Fibroblast of lung (primary cell): ENCODE data around the gene CHD5. TPM values are rescaled to one million over a fixed set of nuclear protein-coding genes. Genes with fewer than 3 reads are reported as not detected.

Source experiments
- DNase-seq, 2 donors: peaks; one replicate each; pipeline versions ENCODE4 v3.0.0 to v3.0.0-alpha.2; 2010; ENCODE audit warnings: low read depth in 2 of 2
- H2AFZ ChIP-seq: 2 replicates; pipeline ENCODE4 v1.5.1; 2012; ENCODE audit warnings: low read length, control low read depth, inconsistent platforms
- H3K27ac ChIP-seq: 2 replicates; pipeline ENCODE4 v1.5.1; 2011; ENCODE audit warnings: low read length, control low read depth; ENCODE audit not compliant: insufficient read depth
- H3K27me3 ChIP-seq: 2 replicates; pipeline ENCODE4 v1.5.1; 2011; ENCODE audit warnings: mild to moderate bottlenecking, low read length; ENCODE audit not compliant: control insufficient read depth, insufficient read depth
- H3K36me3 ChIP-seq: 2 replicates; pipeline ENCODE4 v1.5.1; 2011; ENCODE audit warnings: low read length; ENCODE audit not compliant: control insufficient read depth, insufficient read depth
- H3K4me1 ChIP-seq: 2 replicates; pipeline ENCODE4 v1.5.1; 2011; ENCODE audit warnings: low read length; ENCODE audit not compliant: control insufficient read depth, insufficient read depth; ENCODE audit errors: extremely low read depth
- H3K4me2 ChIP-seq: 2 replicates; pipeline ENCODE4 v1.5.1; 2011; ENCODE audit warnings: low read length, control low read depth; ENCODE audit not compliant: insufficient read depth; ENCODE audit errors: extremely low read depth
- H3K4me3 ChIP-seq, 4 experiments: fragments of 200-600 bp in 1 of 4; sonication (generic) in 1 of 4; replicated peaks in 1 of 4; 2 replicates each; pipeline ENCODE4 v1.5.1; 2011 to 2016; ENCODE audit warnings: low read length in 4 of 4, low read depth in 3 of 4, mild to moderate bottlenecking in 3 of 4, control low read depth in 2 of 4, inconsistent platforms in 1 of 4, mixed read lengths in 1 of 4; ENCODE audit not compliant: insufficient read depth in 1 of 4; ENCODE audit errors: control extremely low read depth in 1 of 4
- H3K79me2 ChIP-seq: 2 replicates; pipeline ENCODE4 v1.5.1; 2012; ENCODE audit warnings: mild to moderate bottlenecking, low read length, inconsistent platforms; ENCODE audit not compliant: control insufficient read depth, insufficient read depth
- H3K9ac ChIP-seq: 2 replicates; pipeline ENCODE4 v1.5.1; 2011; ENCODE audit warnings: mild to moderate bottlenecking, low read length, control low read depth; ENCODE audit not compliant: insufficient read depth
- H3K9me3 ChIP-seq: 2 replicates; pipeline ENCODE4 v1.5.1; 2012; ENCODE audit warnings: low read depth, low read length; ENCODE audit not compliant: control insufficient read depth, insufficient read depth
- H4K20me1 ChIP-seq: 2 replicates; pipeline ENCODE4 v1.5.1; 2011; ENCODE audit warnings: low read length; ENCODE audit not compliant: control insufficient read depth, insufficient read depth; ENCODE audit errors: extremely low read depth
- EZH2 ChIP-seq: IDR thresholded peaks from 2 replicates; pipeline ENCODE4 v1.5.1; 2012; ENCODE audit warnings: low read length, control low read depth, mild to moderate bottlenecking; ENCODE audit errors: missing control alignments
- polyA plus RNA-seq, 2 donors: library from polyadenylated mRNA; depleted of rRNA in 1 of 2; stranded (reverse) in 1 of 2; unstranded in 1 of 2; fragments of >200 nt; gene quantifications; 2 replicates each; pipeline ENCODE4 v1.2.1, GENCODE V29; 2011 to 2012; ENCODE audit warnings: missing spikeins in 1 of 2
- total RNA-seq: library from RNA; depleted of rRNA; stranded (reverse); fragments of >200 nt; gene quantifications from 2 replicates; pipeline ENCODE4 v1.2.1, GENCODE V29; 2014
- TF ChIP-seq, protein P1 (sequence below), 2 donors: IDR thresholded peaks in 1 of 2; conservative IDR thresholded peaks in 1 of 2; 1 replicate in 1 of 2; 2 replicates in 1 of 2; pipeline ENCODE4 v1.5.1; 2011 to 2012; ENCODE audit warnings: low read length in 2 of 2, control low read depth in 1 of 2, inconsistent platforms in 1 of 2, low read depth in 1 of 2, mild to moderate bottlenecking in 1 of 2

Gene CHD5
- total and polyA plus RNA-seq, 2 donors (not counting 1 experiment from before 2014, with no cell fraction given) = under 0.01 to 0.01 TPM

DNA sequence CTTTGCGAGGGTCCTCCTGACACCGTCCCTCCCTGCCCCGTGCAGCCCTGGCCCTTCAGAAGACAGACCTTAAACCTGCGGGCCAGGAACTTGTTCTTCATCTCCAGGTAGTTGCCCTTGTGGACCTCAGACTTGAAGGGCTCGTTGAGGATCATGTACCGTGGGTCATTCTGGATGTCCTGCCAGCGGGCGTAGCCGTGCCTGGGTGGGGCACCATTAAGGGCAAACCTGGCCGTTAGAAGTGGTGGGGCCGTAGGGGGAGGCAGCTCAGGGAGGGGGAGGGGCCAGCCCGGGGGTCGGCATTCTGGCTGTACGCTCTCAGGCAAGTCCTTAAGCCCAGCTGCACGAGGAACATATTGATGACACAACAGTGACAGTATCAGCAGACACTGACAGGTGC is 69.8 kb downstream of the CHD5 start:
- no peak overlapping the region for H3K27ac ChIP-seq
- TF ChIP-seq, protein P1, sequence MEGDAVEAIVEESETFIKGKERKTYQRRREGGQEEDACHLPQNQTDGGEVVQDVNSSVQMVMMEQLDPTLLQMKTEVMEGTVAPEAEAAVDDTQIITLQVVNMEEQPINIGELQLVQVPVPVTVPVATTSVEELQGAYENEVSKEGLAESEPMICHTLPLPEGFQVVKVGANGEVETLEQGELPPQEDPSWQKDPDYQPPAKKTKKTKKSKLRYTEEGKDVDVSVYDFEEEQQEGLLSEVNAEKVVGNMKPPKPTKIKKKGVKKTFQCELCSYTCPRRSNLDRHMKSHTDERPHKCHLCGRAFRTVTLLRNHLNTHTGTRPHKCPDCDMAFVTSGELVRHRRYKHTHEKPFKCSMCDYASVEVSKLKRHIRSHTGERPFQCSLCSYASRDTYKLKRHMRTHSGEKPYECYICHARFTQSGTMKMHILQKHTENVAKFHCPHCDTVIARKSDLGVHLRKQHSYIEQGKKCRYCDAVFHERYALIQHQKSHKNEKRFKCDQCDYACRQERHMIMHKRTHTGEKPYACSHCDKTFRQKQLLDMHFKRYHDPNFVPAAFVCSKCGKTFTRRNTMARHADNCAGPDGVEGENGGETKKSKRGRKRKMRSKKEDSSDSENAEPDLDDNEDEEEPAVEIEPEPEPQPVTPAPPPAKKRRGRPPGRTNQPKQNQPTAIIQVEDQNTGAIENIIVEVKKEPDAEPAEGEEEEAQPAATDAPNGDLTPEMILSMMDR (conservative IDR thresholded peaks at IDR 0.05 in 1 of 2, IDR thresholded peaks at IDR 0.05 in 1 of 2; ENCODE audit: low read depth in 1 of 2, low read length in 2 of 2) = no peak
- TF ChIP-seq EZH2 = no peak
- no peak overlapping the region for H2AFZ ChIP-seq
- H3K36me3 ChIP-seq = no peaks in the 10 kb centered on the region
- no peak overlapping the region for H3K4me3 ChIP-seq
- no peaks in the 10 kb centered on the region for H3K4me1 ChIP-seq
- no peak overlapping the region for H3K4me2 ChIP-seq
- no peaks in the 10 kb centered on the region for H4K20me1 ChIP-seq
- H3K9ac ChIP-seq = no peak overlapping the region
- no peaks in the 10 kb centered on the region for H3K79me2 ChIP-seq
- DNase-seq = no peak
- H3K27me3 ChIP-seq = no peaks in the 10 kb centered on the region
- H3K9me3 ChIP-seq = no peaks in the 10 kb centered on the region

DNA sequence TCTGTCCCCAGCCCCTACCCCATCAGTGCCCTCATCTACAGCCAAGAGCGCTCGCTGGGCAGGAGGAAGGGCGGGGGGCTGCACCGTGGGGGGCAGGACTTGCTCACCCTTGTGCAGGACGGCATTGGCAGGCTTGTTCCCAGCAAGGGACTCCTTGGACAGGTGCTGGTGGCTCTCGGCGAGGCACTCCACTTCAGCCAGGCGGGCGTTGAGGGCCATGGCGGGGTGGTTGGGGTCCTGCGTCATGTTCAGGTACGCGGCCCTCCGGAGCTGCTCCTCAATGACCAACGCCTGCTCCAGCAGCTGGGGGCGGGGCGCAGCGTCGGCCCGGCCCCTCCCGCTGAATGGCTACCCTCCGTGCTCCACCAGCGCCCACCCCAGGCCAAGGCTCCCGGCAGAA is 70.4 kb downstream of the CHD5 start:
- H3K27me3 ChIP-seq = no peaks in the 10 kb centered on the region

DNA sequence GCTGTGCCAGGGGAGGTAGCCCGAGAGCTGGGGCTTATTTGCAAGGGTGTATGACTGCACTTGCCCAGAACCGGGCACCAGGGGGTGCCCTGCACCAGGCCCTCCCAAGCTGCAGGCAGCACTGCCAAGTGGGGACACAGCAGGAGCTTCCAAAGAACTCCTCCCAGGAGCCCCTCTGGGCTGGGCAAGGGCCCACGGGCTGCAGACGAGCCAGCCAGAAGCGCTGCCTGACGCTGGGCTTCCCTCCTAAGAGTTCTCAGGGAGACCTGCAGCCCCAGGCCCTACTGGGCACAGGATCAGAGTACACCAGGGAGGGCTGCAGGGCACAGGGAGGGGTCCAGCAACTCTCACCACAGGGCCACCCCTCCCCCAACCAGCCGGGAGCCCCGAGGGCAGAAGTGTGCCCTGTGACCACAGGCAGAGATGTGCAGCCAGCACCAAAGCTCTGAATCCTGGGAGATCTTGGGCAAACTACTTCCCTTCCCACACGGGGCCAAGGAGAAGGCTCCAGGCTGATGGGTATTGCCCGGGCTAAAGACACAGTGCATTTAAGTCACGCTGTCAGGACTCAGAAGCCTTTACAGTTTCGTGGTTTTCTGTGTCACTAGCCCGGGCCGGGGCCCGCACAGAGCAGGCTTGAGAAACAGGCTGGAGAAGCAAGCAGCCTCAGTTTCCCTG is 71.0 kb downstream of the CHD5 start:
- H3K79me2 ChIP-seq = no peaks in the 10 kb centered on the region
- TF ChIP-seq EZH2 = no peak
- TF ChIP-seq, protein P1 (conservative IDR thresholded peaks at IDR 0.05 in 1 of 2, IDR thresholded peaks at IDR 0.05 in 1 of 2; ENCODE audit: low read depth in 1 of 2, low read length in 2 of 2) = peak; percentile 23 to 28
- H3K36me3 ChIP-seq = no peaks in the 10 kb centered on the region
- no peak overlapping the region for H3K4me3 ChIP-seq
- no peaks in the 10 kb centered on the region for H3K27me3 ChIP-seq
- H4K20me1 ChIP-seq = no peaks in the 10 kb centered on the region
- H3K9me3 ChIP-seq = no peaks in the 10 kb centered on the region
- no peaks in the 10 kb centered on the region for H3K4me1 ChIP-seq
- H2AFZ ChIP-seq = no peak overlapping the region
- H3K9ac ChIP-seq = no peak overlapping the region
- no peak overlapping the region for H3K27ac ChIP-seq
- no peak overlapping the region for H3K4me2 ChIP-seq
- peak; percentile 14 to 27 for DNase-seq

More for the DNA sequence above, 70.4 kb downstream of the CHD5 start:
- H3K36me3 ChIP-seq = no peaks in the 10 kb centered on the region
- TF ChIP-seq EZH2 = no peak
- TF ChIP-seq, protein P1 (conservative IDR thresholded peaks at IDR 0.05 in 1 of 2, IDR thresholded peaks at IDR 0.05 in 1 of 2; ENCODE audit: low read depth in 1 of 2, low read length in 2 of 2) = no peak
- no peaks in the 10 kb centered on the region for H3K79me2 ChIP-seq
- DNase-seq = no peak
- H2AFZ ChIP-seq = no peak overlapping the region
- H3K4me3 ChIP-seq = no peak overlapping the region
- H3K4me2 ChIP-seq = no peak overlapping the region
- no peak overlapping the region for H3K9ac ChIP-seq
- H3K9me3 ChIP-seq = no peaks in the 10 kb centered on the region
- H3K27ac ChIP-seq = no peak overlapping the region
- H4K20me1 ChIP-seq = no peaks in the 10 kb centered on the region
- H3K4me1 ChIP-seq = no peaks in the 10 kb centered on the region
